Measurements from ENCODE around the gene OSCAR. TPM values are rescaled to one million over a fixed set of nuclear protein-coding genes. Genes with fewer than 3 reads are reported as not detected.

Gene OSCAR
- total and polyA plus RNA-seq, 7 donors = 0.10 to 0.99 (median 0.33) TPM

GRCh38 chr19:54133312-54133956 lies 32.8 kb upstream of the OSCAR start:
- DNase-seq = no peak
- no peak for TF ChIP-seq CTCF (IDR thresholded peaks at IDR 0.05)
- ATAC-seq = no peak
- Histone ChIP-seq H3K27me3 (ENCODE audit: insufficient read depth in 3 of 3, low read length in 2 of 3) (no peaks in the 10 kb centered on the region), H3K9me3 (no peaks in the 10 kb centered on the region), H3K4me1 (peaks cover 10% of the 10 kb centered on the region), H3K27ac (no peak overlapping the region), H3K36me3 (ENCODE audit: insufficient read depth in 1 of 2, low read depth in 1 of 2) (peaks cover 2 to 45% of the 10 kb centered on the region in 2 donors), H3K4me3 (no peak overlapping the region)
- intact Hi-C loops (cut with DNase I) = no loop called here
- 75 to 82% (median 76%) methylated on average over 10 of the region's 10 CpGs for WGBS, 3 donors

GRCh38 chr19:54129617-54129996 lies 29.0 kb upstream of the OSCAR start:
- DNase-seq (no peak), ATAC-seq (no peak)
- Histone ChIP-seq H3K4me1 (no peaks in the 10 kb centered on the region), H3K4me3 (no peak overlapping the region), H3K27ac (no peak overlapping the region), H3K9me3 (no peaks in the 10 kb centered on the region), H3K36me3 (ENCODE audit: insufficient read depth in 1 of 2, low read depth in 1 of 2) (peaks cover 2 to 82% of the 10 kb centered on the region in 2 donors), H3K27me3 (ENCODE audit: insufficient read depth in 3 of 3, low read length in 2 of 3) (no peaks in the 10 kb centered on the region)
- WGBS, 3 donors = 95 to 96% (median 95%) methylated on average over 16 to 20 of the region's 20 CpGs
- no peak for TF ChIP-seq CTCF (IDR thresholded peaks at IDR 0.05)
- intact Hi-C loops (cut with DNase I) = no loop called here

- DNase-seq = no peak
- no peaks in the 10 kb centered on the region for H3K27me3 ChIP-seq (ENCODE audit: insufficient read depth in 3 of 3, low read length in 2 of 3)
- peaks cover 2 to 88% of the 10 kb centered on the region in 2 donors for H3K36me3 ChIP-seq (ENCODE audit: insufficient read depth in 1 of 2, low read depth in 1 of 2)
- H3K4me1 ChIP-seq = no peaks in the 10 kb centered on the region
- no peak overlapping the region for H3K4me3 ChIP-seq
- no peaks in the 10 kb centered on the region for H3K9me3 ChIP-seq
- no peak for TF ChIP-seq CTCF (IDR thresholded peaks at IDR 0.05)
- ATAC-seq = no peak
- intact Hi-C loops (cut with DNase I) = no loop called here
- no peak overlapping the region for H3K27ac ChIP-seq
- WGBS, 3 donors = 94 to 96% (median 95%) methylated on average over 39 to 41 of the region's 41 CpGs
Observed at GRCh38 chr19:54128796-54129616, 28.4 kb upstream of the OSCAR start.

GRCh38 chr19:54128441-54128725 lies 27.8 kb upstream of the OSCAR start:
- no peaks in the 10 kb centered on the region for H3K4me1 ChIP-seq
- DNase-seq = no peak
- no peak for ATAC-seq
- H3K4me3 ChIP-seq = no peak overlapping the region
- no peak overlapping the region for H3K27ac ChIP-seq
- peaks cover 2 to 93% of the 10 kb centered on the region in 2 donors for H3K36me3 ChIP-seq (ENCODE audit: insufficient read depth in 1 of 2, low read depth in 1 of 2)
- WGBS, 3 donors = 87 to 91% (median 90%) methylated on average over 12 to 20 of the region's 20 CpGs
- H3K9me3 ChIP-seq = no peaks in the 10 kb centered on the region
- intact Hi-C loops (cut with DNase I) = no loop called here
- no peak for TF ChIP-seq CTCF (IDR thresholded peaks at IDR 0.05)
- no peaks in the 10 kb centered on the region for H3K27me3 ChIP-seq (ENCODE audit: insufficient read depth in 3 of 3, low read length in 2 of 3)

All from psoas muscle (tissue), 8 donors.